GM15510 (cell line): ENCODE measurements around the gene FBXO38.
A peak's percentile ranks its signal among the peaks of the same experiment; 100 is the strongest.

Source experiments
- POLR2A ChIP-seq: IDR thresholded peaks from 3 replicates; pipeline ENCODE4 v1.6.1; 2011; ENCODE audit warnings: borderline replicate concordance; ENCODE audit not compliant: insufficient read length; ENCODE audit errors: extremely low read depth

The FBXO38 gene, protein sequence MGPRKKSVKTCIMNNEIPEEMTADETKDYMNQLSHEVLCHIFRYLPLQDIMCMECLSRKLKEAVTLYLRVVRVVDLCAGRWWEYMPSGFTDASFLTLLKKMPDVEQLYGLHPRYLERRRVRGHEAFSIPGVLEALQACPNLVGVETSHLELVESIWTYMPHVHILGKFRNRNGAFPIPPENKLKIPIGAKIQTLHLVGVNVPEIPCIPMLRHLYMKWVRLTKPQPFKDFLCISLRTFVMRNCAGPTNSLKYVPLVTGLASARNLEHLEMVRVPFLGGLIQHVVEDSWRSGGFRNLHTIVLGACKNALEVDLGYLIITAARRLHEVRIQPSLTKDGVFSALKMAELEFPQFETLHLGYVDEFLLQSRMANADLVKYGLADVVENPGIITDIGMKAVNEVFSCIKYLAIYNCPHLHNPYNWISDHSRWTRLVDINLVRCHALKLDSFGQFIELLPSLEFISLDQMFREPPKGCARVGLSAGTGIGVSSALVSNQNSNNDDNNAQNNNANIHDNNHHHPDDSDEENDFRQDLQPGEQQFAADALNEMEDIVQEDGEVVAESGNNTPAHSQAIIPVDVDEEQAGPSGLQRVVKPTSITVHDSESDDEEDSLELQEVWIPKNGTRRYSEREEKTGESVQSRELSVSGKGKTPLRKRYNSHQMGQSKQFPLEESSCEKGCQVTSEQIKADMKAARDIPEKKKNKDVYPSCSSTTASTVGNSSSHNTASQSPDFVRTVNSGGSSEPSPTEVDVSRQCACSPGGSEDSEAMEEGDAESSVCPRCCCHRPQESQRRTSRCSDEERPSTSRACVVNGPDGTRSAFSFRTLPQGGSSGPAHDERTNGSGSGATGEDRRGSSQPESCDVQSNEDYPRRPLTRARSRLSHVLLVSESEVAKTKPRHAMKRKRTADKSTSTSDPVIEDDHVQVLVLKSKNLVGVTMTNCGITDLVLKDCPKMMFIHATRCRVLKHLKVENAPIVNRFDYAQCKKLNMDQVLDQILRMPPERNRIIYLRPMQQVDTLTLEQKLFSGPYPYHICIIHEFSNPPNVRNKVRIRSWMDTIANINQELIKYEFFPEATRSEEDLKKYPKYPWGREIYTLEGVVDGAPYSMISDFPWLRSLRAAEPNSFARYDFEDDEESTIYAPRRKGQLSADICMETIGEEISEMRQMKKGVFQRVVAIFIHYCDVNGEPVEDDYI

GRCh38 chr5:148383564-148384379, at the start of gene FBXO38:
Gene FBXO38, plus strand, starts transcription at chr5:148383958. Its CDS starts 10,819 bp downstream, at chr5:148394777.
- peak; percentile 83 for TF ChIP-seq POLR2A

DNA sequence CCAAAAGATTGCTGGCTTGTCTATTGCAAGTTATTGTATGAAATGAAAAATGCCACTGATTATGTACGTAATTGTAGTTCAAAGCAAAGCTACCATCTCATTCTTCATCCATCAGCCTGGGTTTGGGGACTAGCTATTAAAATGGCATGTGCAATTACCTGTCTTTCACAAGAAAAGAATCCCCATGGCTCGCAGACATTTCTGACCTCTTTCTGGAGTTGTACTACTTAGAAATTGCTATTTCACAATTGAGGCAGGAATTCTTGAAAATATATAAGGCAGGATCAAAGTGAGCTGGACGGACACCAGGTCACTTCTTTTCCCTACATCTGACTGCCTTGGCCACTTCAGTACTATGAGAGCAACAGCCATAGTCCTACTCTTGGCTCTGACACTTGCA, 48.5 kb upstream of the FBXO38 start, which contains the start of gene SPINK9:
Gene SPINK9 (plus strand): TSS at position 301 of the 400 bp plus-strand sequence. CDS start 55 bp downstream, at position 356.
- TF ChIP-seq POLR2A: no peak

DNA sequence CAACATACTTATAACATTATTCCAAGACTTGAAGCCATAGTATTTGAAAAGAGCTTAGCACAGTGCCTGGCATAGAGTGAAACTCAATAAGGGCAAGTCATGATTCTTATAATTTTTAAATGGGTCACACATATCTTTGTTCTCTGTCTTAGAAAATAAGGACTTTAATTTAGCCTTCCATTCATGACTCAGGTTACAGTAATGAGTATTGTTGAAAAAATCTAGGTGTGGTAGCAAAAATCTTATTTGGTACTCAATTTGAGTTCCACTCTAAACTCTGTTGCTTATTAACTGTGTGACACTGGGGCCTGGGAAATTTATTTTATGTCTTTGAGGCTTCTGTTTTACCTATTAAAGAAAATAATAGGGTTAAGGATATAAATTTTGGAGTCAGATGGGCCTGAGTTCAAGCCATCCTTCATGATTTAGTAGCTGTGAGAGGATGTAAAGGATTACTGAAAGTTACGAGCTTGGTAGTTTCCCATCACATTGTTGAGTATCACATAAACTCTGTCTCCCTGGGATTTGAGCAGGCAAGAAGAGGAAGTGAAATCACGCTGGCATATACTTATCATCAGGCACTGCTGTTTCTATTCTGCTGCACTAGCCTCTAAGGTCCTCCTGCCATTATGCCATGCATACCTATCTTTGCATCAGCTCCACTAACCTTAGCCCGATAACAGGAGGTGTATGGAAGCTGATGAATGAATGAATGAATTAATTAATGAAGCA, 46.9 kb upstream of the FBXO38 start:
- TF ChIP-seq POLR2A: no peak

- no peak for TF ChIP-seq POLR2A
Measured at GRCh38 chr5:148342371-148343045, 41.2 kb upstream of the FBXO38 start.

- TF ChIP-seq POLR2A: no peak
Measured at GRCh38 chr5:148343046-148343407, 40.7 kb upstream of the FBXO38 start.

- TF ChIP-seq POLR2A: no peak
Measured at GRCh38 chr5:148343603-148344487, 39.9 kb upstream of the FBXO38 start.

DNA sequence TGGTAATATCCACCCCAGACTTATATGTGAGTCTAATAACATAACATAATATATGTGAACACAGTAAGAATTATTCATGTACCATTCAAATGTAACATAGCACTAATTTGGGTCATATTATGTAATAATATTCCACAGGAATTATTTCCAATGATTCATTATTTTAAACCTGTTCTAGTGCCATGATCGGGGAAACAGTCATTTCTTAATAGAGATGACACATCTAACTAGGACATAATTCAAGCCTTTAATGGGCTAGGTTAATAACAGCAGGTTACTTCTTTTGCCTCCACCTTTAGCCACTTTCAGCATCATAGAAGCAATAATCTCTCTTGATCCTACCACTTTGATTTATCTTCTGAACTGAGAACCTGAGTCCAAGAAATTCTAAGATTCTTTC, 36.1 kb upstream of the FBXO38 start:
- TF ChIP-seq POLR2A: no peak

DNA sequence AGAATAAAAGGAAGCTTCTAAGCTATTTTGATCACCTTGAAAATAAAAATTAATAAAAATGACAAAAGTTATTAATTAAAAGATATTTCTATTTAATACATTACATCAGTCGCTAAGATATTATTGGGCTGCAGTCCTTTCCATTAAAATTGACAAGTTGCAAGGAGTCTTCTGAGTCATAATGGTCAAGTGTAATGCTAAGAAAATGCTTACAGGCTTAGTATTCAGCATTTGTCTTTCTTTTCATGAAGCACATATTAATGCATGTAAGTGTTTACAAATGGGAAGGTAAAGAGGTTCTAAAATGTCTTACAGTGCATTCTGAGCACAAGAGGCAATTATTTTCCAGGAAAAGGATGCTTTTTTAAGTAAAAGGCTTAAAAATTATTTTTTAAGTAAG, 31.1 kb upstream of the FBXO38 start:
- no peak for TF ChIP-seq POLR2A

- TF ChIP-seq POLR2A: no peak
Measured at GRCh38 chr5:148353634-148354033, 30.1 kb upstream of the FBXO38 start.

GRCh38 chr5:148364343-148364742, 19.4 kb upstream of the FBXO38 start:
- TF ChIP-seq POLR2A: no peak

DNA sequence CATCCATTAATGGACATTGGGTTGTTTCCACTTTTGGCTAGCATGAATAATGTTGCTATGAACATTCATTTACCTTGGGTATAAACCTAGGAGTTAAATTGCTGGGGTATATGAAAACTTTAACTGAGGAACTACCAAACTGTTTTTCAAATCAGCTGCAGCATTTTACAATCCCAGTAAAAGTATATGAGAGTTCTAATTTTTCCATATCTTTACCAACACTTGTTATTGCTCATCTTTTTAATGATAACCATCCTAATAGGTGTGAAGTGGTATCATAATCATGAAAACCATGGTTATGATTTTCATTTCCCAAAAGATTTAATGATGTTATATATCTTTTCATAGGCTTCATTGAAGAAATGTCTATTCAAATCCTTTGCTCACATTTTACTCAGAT, 15.5 kb upstream of the FBXO38 start:
- no peak for TF ChIP-seq POLR2A

DNA sequence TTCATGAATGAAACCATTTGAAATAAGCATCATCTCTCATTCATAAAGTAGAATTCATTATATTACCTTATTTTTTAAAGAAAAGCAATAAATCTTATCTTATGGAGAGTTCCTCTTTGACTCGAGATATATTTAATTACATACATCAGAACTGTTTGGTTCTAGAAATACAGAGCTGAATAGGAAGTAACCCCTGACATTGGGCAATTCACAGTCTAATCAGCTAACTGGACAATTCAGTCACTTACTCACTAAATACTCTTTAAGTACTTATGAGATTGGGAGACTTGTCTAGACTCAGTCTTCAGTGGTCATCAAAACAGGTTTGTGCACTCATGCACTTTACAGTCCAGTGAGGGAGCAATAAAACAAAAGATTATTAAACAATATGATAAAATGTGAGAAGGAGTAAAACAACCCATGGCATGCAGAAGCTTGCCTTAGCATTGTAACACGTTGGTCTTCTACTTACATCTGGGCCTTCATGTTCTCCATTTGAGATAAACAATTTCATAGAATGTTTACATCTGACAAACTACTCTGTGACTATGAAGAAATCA, 11.5 kb upstream of the FBXO38 start:
- TF ChIP-seq POLR2A: no peak
